Mucosa of descending colon (tissue), 3 donors: ENCODE results near the gene KBTBD7. TPM values are rescaled to one million over a fixed set of nuclear protein-coding genes. Genes with fewer than 3 reads are reported as not detected.
A peak's percentile ranks its signal among the peaks of the same experiment; 100 is the strongest.

ENCODE experiments used
- ATAC-seq: fragments of 200-7000 bp; cut with Tn5 transposase; one replicate; pipeline ENCODE4 v1.9.1; 2020; ENCODE audit warnings: mild to moderate bottlenecking, moderate library complexity
- DNase-seq, 3 donors: peaks; one replicate each; pipeline ENCODE4 v3.0.0-alpha.2; 2020
- H3K36me3 ChIP-seq: fragments of 200-600 bp; one replicate; pipeline ENCODE4 v1.8.0; 2021; ENCODE audit warnings: low read depth, mild to moderate bottlenecking
- H3K4me1 ChIP-seq: fragments of 200-600 bp; one replicate; pipeline ENCODE4 v1.8.0; 2021; ENCODE audit warnings: low read depth, mild to moderate bottlenecking
- H3K4me3 ChIP-seq: fragments of 200-600 bp; one replicate; pipeline ENCODE4 v1.8.0; 2021; ENCODE audit warnings: mild to moderate bottlenecking
- H3K9me3 ChIP-seq: fragments of 200-600 bp; one replicate; pipeline ENCODE4 v1.8.0; 2021; ENCODE audit warnings: mild to moderate bottlenecking
- CTCF ChIP-seq: fragments of 200-600 bp; IDR thresholded peaks from one replicate; pipeline ENCODE4 v1.8.0; 2022; ENCODE audit warnings: antibody characterized with exemption, mild to moderate bottlenecking
- intact Hi-C, 2 donors: fragments of 100-400 bp; cut with DNase I in 1 of 2; cut with micrococcal nuclease in 1 of 2; formaldehyde crosslinking; loops; one replicate each; pipeline versions ENCODE4 v1.11.0 to v1.11.1; 2022; cut with DNase I, micrococcal nuclease
- total RNA-seq, 3 donors: library from RNA; stranded (reverse); fragmentation: NEBNext Ultra II Directional in 2 of 3; extraction: Animal tissue kit (Norgen Biotek cat#: 25700) in 2 of 3; gene quantifications; one replicate each; pipeline versions ENCODE4 v1.2.1 to v1.2.4, GENCODE V29; 2021 to 2023
- donor health status: DM: no; HTN: no; CAD: no; lungs with moderate emphysema.
- donor health status: DM: no; HTN: no; CAD: no.
- donor health status: DM: no; HTN: yes; CAD: no.

KBTBD7 gene
- total RNA-seq, 3 donors from 2014 or later = 5.3 to 8.6 (median 5.8) TPM

- DNase-seq = peak; percentile 80 to 81 (median 80)
- no peaks in the 10 kb centered on the region for H3K36me3 ChIP-seq
- peak; percentile 99 for ATAC-seq
- intact Hi-C loops = no loop called here
- TF ChIP-seq CTCF = no peak
- H3K4me1 ChIP-seq = no peaks in the 10 kb centered on the region
- no peaks in the 10 kb centered on the region for H3K9me3 ChIP-seq
- H3K4me3 ChIP-seq = no peak overlapping the region
Observed at GRCh38 chr13:41231786-41232185, 37.4 kb upstream of the KBTBD7 start.

- ATAC-seq (peak; percentile 62), DNase-seq (no peak)
- H3K4me3 ChIP-seq = no peak overlapping the region
Observed at GRCh38 chr13:41231025-41231677, 36.8 kb upstream of the KBTBD7 start.

GRCh38 chr13:41229356-41229755 is 35.0 kb upstream of the KBTBD7 start:
- intact Hi-C loops = loop anchor here in 1 of 2 donors (10.0 kb wide), 1 partner anchor 155 kb away; no protein-coding TSS in a partner anchor
- no peaks in the 10 kb centered on the region for H3K36me3 ChIP-seq
- no peaks in the 10 kb centered on the region for H3K9me3 ChIP-seq
- no peaks in the 10 kb centered on the region for H3K4me1 ChIP-seq
- ATAC-seq (no peak), DNase-seq (no peak)
- TF ChIP-seq CTCF = no peak
- H3K4me3 ChIP-seq = no peak overlapping the region

More at GRCh38 chr13:41231025-41231677, 36.8 kb upstream of the KBTBD7 start:
- Histone ChIP-seq H3K4me1 (no peaks in the 10 kb centered on the region), H3K36me3 (no peaks in the 10 kb centered on the region), H3K9me3 (no peaks in the 10 kb centered on the region)
- no peak for TF ChIP-seq CTCF
- intact Hi-C loops = no loop called here

GRCh38 chr13:41224113-41225110 is 30.0 kb upstream of the KBTBD7 start:
- DNase-seq (no peak), ATAC-seq (no peak)
- no peaks in the 10 kb centered on the region for H3K36me3 ChIP-seq
- H3K4me3 ChIP-seq = no peak overlapping the region
- no peaks in the 10 kb centered on the region for H3K4me1 ChIP-seq
- TF ChIP-seq CTCF = no peak
- H3K9me3 ChIP-seq = no peaks in the 10 kb centered on the region
- intact Hi-C loops = loop anchor here in 1 of 2 donors (10.0 kb wide), 1 partner anchor 150 kb away; no protein-coding TSS in a partner anchor

- intact Hi-C loops = loop anchor here in 1 of 2 donors (10.0 kb wide), 1 partner anchor 148 kb away; no protein-coding TSS in a partner anchor
- peak in 1 of 3 donors; percentile 82 for DNase-seq
- TF ChIP-seq CTCF = peak; percentile 56
- Histone ChIP-seq H3K4me3 (no peak overlapping the region), H3K9me3 (no peaks in the 10 kb centered on the region), H3K36me3 (no peaks in the 10 kb centered on the region), H3K4me1 (no peaks in the 10 kb centered on the region)
- peak; percentile 90 for ATAC-seq
Observed at GRCh38 chr13:41222259-41222852, 28.0 kb upstream of the KBTBD7 start.
